ENCODE measurements around the gene NIFK.

- TF ChIP-seq ELF1 (IDR thresholded peaks at IDR 0.05) (no peak), USF2 (IDR thresholded peaks at IDR 0.05; ENCODE audit: borderline replicate concordance, low read depth, low read length) (no peak), RCOR1 (IDR thresholded peaks at IDR 0.05; ENCODE audit: low read length) (no peak), NRF1 (IDR thresholded peaks at IDR 0.05; ENCODE audit: low read depth, low read length) (no peak), EP300 (IDR thresholded peaks at IDR 0.05; ENCODE audit: borderline replicate concordance in 1 of 2, low read depth in 1 of 2, low read length in 1 of 2) (no peak), POLR2AphosphoS5 (IDR thresholded peaks at IDR 0.05; ENCODE audit: low read depth, low read length) (no peak), CTCF (IDR thresholded peaks at IDR 0.05) (no peak), RAD21 (IDR thresholded peaks at IDR 0.05; ENCODE audit: low read length) (no peak)
These were observed 28.1 kb upstream of the NIFK start for GRCh38 chr2:121764681-121765228.
